A673 (cell line): ENCODE data around the gene ADGRA1. TPM values are rescaled to one million over a fixed set of nuclear protein-coding genes. Genes with fewer than 3 reads are reported as not detected.
A peak's percentile ranks its signal among the peaks of the same experiment; 100 is the strongest.

Source experiments
- BruUV-seq: library from RNA; stranded (reverse); fragments of 400-500 nt; replicated peaks from 2 replicates; lab custom pipeline; 2021; lab: Mats Ljungman, UMichigan
- CTCF ChIA-PET: fragments of 300-600 bp; sonication (Branson Sonifier 250); formaldehyde crosslinking; loops from one replicate; lab custom pipeline; 2022; ENCODE audit warnings: antibody characterized with exemption; lab: Charles Lee
- POLR2A ChIA-PET: fragments of 300-600 bp; sonication (Branson Sonifier 250); formaldehyde crosslinking; loops from one replicate; lab custom pipeline; 2022; ENCODE audit warnings: antibody characterized with exemption; ENCODE audit not compliant: low non-redundant PET; lab: Charles Lee
- DNase-seq: peaks from one replicate; pipeline ENCODE4 v3.0.0-alpha.2; 2015; ENCODE audit warnings: low spot score
- H3K27ac ChIP-seq: fragments of 200-600 bp; sonication (generic); 2 replicates; pipeline ENCODE4 v1.5.1; 2016; ENCODE audit warnings: mixed run types, low read depth, mild to moderate bottlenecking, mixed read lengths, antibody characterized with exemption, low read length; ENCODE audit not compliant: poor library complexity, severe bottlenecking
- H3K27me3 ChIP-seq: fragments of 200-600 bp; sonication (generic); replicated peaks from 2 replicates; pipeline ENCODE4 v1.6.1; 2017; ENCODE audit warnings: mixed run types, low read depth, mild to moderate bottlenecking, mixed read lengths, antibody characterized with exemption, low read length; ENCODE audit not compliant: insufficient read depth, poor library complexity
- H3K36me3 ChIP-seq: fragments of 200-600 bp; sonication (generic); 2 replicates; pipeline ENCODE4 v1.6.1; 2016; ENCODE audit warnings: mixed run types, mild to moderate bottlenecking, mixed read lengths, antibody characterized with exemption, low read length; ENCODE audit not compliant: insufficient read depth, poor library complexity, severe bottlenecking
- H3K4me1 ChIP-seq: fragments of 200-600 bp; sonication (generic); 2 replicates; pipeline ENCODE4 v1.6.1; 2017; ENCODE audit warnings: mixed run types, mild to moderate bottlenecking, mixed read lengths, antibody characterized with exemption, low read length; ENCODE audit not compliant: insufficient read depth, poor library complexity, severe bottlenecking
- H3K4me3 ChIP-seq: fragments of 200-600 bp; sonication (generic); 2 replicates; pipeline ENCODE4 v1.5.1; 2016; ENCODE audit warnings: low read depth, mixed run types, mild to moderate bottlenecking, mixed read lengths, low read length; ENCODE audit not compliant: poor library complexity, severe bottlenecking
- H3K9me3 ChIP-seq: fragments of 200-600 bp; sonication (generic); 2 replicates; pipeline ENCODE4 v1.6.1; 2016; ENCODE audit warnings: mixed run types, low read depth, mild to moderate bottlenecking, mixed read lengths, antibody characterized with exemption, low read length; ENCODE audit not compliant: poor library complexity, severe bottlenecking
- EZH2 ChIP-seq: fragments of 200-600 bp; sonication (generic); IDR thresholded peaks from 2 replicates; pipeline ENCODE4 v1.6.1; 2017; ENCODE audit warnings: borderline replicate concordance, low read depth, mild to moderate bottlenecking, mixed read lengths, antibody characterized with exemption, low read length; ENCODE audit not compliant: poor library complexity, severe bottlenecking
- intact Hi-C: fragments of 100-400 bp; cut with micrococcal nuclease; formaldehyde crosslinking; loops from one replicate; pipeline ENCODE4 v1.10.0; 2022; ENCODE audit not compliant: unreplicated experiment
- total RNA-seq: library from RNA; stranded (reverse); gene quantifications from 2 replicates; pipeline ENCODE4 v1.2.3, GENCODE V29; 2021
- TF ChIP-seq, protein P1 (sequence below): fragments of 300-800, 200-600 bp; sonication (generic); conservative IDR thresholded peaks from 2 replicates; pipeline ENCODE4 v1.5.1; 2017; ENCODE audit warnings: low read depth, mild to moderate bottlenecking, antibody characterized with exemption, low read length, moderate library complexity, mixed read lengths

ADGRA1 gene
- total RNA-seq, 1 experiment from 2014 or later, result 0.82 TPM

GRCh38 chr10:133045556-133046389 lies 42.0 kb upstream of the ADGRA1 start:
- DNase-seq, result no peak
- POLR2A ChIA-PET, result no interaction called here

DNA sequence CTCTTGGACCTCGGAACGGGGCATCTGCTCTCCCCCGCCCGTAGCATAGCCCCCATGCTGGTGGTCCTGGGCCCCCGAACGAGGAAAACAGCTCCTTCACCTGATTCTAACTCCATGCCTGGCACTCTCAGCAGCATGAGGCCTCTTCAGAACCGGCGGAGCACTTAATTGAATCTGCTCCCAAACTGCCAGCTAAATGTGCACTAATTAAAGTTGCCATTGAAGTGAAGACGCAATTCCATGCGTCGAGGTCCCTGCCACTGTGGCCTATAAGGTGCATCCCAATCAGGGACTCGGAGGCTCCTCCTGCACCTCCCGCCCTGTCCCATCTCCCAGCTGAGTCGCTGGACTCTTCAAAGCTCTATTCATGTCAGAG lies 41.3 kb upstream of the ADGRA1 start:
- TF ChIP-seq, protein P1, sequence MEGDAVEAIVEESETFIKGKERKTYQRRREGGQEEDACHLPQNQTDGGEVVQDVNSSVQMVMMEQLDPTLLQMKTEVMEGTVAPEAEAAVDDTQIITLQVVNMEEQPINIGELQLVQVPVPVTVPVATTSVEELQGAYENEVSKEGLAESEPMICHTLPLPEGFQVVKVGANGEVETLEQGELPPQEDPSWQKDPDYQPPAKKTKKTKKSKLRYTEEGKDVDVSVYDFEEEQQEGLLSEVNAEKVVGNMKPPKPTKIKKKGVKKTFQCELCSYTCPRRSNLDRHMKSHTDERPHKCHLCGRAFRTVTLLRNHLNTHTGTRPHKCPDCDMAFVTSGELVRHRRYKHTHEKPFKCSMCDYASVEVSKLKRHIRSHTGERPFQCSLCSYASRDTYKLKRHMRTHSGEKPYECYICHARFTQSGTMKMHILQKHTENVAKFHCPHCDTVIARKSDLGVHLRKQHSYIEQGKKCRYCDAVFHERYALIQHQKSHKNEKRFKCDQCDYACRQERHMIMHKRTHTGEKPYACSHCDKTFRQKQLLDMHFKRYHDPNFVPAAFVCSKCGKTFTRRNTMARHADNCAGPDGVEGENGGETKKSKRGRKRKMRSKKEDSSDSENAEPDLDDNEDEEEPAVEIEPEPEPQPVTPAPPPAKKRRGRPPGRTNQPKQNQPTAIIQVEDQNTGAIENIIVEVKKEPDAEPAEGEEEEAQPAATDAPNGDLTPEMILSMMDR, result no peak
- TF ChIP-seq EZH2, result peak; percentile 34
- Histone ChIP-seq H3K27me3 (peaks cover 85% of the 10 kb centered on the region), H3K9me3 (no peaks in the 10 kb centered on the region), H3K4me3 (no peak overlapping the region), H3K36me3 (no peaks in the 10 kb centered on the region), H3K4me1 (no peaks in the 10 kb centered on the region), H3K27ac (no peak overlapping the region)
- ChIA-PET POLR2A (no interaction called here), CTCF (no interaction called here)
- intact Hi-C loops, result no loop called here
- DNase-seq, result no peak
- no TSS peak for BruUV-seq

More at GRCh38 chr10:133045556-133046389, 42.0 kb upstream of the ADGRA1 start:
- Histone ChIP-seq H3K27ac (no peak overlapping the region), H3K9me3 (no peaks in the 10 kb centered on the region), H3K27me3 (peaks cover 89% of the 10 kb centered on the region), H3K4me1 (no peaks in the 10 kb centered on the region), H3K4me3 (no peak overlapping the region), H3K36me3 (no peaks in the 10 kb centered on the region)
- no TSS peak for BruUV-seq
- TF ChIP-seq, protein P1, result no peak
- peak; percentile 49 for TF ChIP-seq EZH2
- intact Hi-C loops, result no loop called here
- CTCF ChIA-PET, result no interaction called here

GRCh38 chr10:133047526-133048123 lies 40.1 kb upstream of the ADGRA1 start:
- intact Hi-C loops, result no loop called here
- TF ChIP-seq, protein P1, result no peak
- TF ChIP-seq EZH2, result peak; percentile 29
- no peak overlapping the region for H3K4me3 ChIP-seq
- H3K27me3 ChIP-seq, result peaks cover 77% of the 10 kb centered on the region
- DNase-seq, result no peak
- H3K4me1 ChIP-seq, result no peaks in the 10 kb centered on the region
- no peak overlapping the region for H3K27ac ChIP-seq
- BruUV-seq, result no TSS peak
- ChIA-PET CTCF (no interaction called here), POLR2A (no interaction called here)
- H3K36me3 ChIP-seq, result no peaks in the 10 kb centered on the region
- H3K9me3 ChIP-seq, result no peaks in the 10 kb centered on the region
